ENCODE measurements around the gene ABHD12. TPM values are rescaled to one million over a fixed set of nuclear protein-coding genes. Genes with fewer than 3 reads are reported as not detected.

Gene ABHD12
- total RNA-seq, 1 donor from 2014 or later = 27.7 TPM

DNA sequence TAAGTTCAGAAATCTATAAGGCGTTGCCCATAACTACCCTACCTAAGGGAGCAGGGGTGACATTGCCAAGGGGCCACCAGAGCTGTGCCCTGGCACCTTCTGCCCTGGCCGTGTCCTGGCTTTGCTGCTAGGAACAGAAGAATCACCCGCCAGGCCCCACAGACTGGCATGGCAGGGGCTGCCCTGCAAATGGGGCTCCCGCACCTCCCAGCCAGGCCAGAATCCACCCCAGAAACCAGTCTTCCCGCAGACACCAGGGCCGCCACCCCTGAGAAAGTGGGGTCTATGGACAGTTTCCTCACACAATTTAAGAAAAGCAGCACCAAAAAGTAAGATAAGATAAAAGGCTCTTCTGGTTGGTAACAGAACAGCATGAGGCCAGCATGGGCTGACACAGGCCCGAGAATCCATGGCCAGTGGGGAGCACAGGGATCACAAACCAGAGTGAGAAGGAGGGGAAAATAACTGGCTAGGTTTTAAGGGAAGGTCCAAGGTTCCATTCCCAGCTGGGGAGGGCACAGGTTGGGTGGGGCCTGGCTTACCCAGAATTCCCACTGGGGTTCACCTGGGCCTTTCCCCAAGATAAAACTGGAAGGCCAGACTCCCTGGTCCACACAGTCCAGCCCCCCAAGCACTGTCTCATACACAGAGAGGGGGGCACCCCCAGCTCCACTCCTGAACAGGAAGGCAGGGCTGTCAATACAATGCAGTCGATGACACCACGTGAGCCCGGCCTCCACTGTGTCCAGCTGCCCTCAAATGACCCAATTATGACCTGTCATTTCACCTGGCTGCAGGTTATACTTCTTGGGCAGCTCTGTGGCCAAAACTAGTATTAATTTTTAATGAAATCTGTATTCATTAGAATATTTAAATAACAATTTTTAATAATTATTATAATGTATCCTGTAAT, 83.4 kb downstream of the ABHD12 start:
- no peak for DNase-seq

DNA sequence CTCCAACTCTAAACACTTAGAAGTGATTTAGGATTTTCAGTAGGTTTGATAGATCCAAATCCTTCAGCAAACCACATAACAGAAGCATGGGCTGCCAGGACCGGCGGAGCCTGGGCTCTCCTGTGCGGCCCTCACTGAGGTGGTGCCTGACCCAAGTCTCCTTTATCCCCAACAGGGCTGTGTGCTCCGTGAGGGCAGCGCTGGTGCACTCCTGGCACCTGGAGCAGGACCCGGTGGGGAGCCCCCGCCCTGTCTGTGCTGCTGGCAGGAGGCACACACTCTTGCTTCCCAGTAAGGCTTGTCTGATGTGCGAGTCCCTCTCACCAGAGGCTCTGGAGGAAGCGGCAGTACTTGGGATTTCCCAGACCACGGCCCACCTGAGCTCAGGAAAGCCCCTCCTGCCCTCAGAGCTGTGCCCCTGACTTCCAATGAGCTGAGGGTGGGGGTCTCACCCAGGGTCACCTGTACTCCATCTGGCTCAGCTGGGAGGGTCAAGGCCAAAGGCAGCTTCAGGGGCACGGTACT, 86.5 kb downstream of the ABHD12 start:
- DNase-seq = no peak

DNA sequence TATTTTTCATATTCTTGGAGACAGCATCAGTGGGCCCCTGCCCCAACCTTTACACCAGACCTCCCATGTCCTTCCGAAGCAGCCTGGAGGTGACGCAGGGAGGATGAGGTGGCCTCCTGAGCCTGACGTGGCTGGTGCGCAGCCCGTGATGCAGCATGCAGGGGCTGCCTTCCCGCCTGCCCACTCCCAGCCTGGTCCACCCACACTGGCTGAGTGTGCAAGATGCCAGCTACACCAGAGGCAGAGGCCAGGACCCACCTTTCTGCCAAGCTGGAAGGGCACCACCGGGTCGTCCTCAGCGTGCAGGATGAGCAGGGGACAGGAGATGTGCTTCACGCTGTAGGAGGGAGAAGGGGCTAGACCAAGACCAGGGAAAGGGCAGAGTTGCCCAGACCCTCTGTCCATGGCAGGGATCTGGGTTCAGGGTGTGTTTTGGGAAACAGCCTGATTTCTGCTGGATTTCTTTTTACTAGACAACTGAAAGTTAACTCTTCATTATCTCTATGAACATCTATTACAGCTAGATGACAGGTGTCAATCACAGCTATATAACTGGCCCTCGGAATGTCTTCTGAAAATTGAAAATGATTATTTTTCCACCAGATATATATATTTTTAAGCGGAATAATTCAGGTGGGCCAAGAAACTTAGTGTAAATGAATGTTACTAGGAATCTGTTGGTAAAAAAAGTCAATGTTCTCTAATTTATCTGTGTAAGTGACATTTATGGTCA, 87.2 kb downstream of the ABHD12 start:
- no peak for DNase-seq

DNA sequence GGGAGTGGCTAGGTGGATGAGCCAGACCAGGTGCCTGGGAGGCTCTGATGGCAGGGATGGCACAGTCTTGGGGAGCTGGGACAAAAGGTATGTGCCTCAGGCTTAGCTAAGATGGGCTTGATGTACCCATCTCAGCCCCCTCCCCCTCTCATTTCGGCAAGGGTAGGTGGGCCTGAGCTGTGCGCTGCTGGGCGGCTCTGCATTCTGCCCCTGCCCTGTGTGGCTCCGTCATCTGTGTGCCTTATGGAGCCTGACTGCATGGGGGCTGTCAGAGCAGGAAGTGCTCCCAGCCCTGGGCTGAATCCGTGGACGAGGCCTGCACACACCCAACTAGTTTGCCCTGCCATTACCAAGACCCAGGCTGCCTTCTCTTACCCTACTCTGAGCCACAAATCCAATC, 88.0 kb downstream of the ABHD12 start:
- no peak for DNase-seq

DNA sequence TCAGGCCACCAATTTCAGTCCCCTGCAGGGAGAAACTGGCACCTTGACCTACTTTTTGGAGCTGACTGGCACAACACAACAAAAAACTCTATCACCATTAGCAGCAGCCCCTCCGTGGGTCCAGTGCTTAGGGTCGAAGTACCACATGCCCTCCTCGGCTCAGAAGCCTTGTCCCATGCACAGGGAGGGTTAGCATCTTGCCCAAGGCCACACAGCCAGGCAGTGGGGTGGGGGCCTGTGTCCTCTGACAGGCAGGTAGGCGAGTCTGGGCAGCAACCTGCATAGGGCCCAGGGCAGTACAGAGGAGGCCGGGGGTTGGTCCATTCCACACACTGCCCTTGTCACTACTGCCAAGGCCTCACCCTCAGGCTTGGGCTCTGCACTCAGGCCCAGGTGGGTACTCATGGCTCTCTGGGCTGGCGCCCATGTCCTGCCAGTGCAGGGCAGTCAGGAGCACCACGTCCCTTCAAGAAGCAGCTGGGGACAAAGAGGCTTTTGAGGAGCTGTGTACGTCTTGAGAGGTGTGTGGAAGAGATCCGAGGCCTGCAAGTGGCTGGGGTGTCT, 89.2 kb downstream of the ABHD12 start:
- DNase-seq = no peak

DNA sequence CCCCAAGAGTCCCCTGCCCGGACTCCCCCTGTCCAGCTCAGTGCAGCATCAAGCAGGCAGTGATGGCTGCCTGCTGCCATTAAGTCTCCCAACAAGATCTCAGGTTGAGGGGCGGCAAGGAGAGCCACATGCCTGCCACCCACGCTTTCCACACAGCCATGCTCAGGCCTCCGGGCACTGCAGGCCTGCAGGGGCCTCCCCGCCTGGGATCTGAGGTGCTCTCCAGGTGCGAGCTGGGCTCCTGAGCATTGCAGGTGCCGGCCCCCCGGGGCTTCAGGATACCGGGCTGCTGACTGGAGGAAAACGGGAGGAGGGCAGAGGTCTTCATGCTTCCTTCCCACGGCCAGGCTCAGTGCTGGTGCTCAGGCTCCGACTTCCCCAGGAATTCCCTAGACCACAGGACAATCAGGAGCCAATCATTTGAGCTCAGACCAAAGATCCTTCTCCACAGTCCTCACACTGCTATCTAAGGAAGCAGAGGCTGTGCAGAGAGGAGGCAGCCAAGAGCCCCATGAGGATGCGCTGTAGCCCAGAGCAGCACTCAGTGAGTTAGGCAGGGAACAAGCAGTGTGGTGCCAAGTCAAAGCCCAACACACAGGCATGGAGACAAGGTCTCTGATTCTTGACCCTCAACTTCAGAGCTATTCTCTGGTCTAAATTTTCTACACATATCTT, 90.0 kb downstream of the ABHD12 start:
- peak; percentile 17 for DNase-seq

DNA sequence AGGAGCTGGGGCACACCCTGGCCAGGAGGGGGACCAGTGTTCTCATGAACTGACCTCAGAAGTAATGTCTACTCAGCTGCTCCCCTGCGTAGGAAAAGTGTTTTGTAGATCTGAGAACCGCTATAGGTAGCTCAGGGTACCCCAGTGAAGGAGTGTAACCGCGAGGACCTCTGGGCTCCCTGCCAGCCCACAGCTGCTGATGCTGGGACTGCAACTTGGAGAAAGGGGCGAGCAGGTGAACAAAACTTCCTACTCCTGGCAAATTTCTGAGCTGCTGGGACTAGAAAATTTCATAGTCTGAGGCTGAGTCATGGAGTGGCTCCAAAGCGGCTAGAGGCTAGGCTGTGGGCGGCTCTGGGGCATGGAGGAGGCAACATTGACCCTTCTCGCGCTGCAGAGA, 90.8 kb downstream of the ABHD12 start:
- no peak for DNase-seq

DNA sequence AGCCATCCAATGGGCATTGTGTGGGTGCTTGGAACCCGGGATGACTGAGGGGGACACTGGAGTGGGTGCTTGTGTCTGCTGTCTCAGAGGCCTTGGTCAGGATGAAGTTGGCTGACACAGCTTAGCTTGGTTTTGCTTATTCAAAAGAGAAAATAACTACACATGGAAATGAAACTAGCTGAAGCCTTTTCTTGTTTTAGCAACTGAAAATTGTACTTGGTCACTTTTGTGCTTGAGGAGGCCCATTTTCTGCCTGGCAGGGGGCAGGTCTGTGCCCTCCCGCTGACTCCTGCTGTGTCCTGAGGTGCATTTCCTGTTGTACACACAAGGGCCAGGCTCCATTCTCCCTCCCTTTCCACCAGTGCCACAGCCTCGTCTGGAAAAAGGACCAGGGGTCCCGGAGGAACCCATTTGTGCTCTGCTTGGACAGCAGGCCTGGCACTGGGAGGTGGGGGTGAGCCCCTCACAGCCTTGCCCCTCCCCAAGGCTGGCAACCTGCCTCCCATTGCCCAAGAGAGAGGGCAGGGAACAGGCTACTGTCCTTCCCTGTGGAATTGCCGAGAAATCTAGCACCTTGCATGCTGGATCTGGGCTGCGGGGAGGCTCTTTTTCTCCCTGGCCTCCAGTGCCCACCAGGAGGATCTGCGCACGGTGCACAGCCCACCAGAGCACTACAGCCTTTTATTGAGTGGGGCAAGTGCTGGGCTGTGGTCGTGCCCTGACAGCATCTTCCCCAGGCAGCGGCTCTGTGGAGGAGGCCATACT, 93.3 kb downstream of the ABHD12 start:
- no peak for DNase-seq

DNA sequence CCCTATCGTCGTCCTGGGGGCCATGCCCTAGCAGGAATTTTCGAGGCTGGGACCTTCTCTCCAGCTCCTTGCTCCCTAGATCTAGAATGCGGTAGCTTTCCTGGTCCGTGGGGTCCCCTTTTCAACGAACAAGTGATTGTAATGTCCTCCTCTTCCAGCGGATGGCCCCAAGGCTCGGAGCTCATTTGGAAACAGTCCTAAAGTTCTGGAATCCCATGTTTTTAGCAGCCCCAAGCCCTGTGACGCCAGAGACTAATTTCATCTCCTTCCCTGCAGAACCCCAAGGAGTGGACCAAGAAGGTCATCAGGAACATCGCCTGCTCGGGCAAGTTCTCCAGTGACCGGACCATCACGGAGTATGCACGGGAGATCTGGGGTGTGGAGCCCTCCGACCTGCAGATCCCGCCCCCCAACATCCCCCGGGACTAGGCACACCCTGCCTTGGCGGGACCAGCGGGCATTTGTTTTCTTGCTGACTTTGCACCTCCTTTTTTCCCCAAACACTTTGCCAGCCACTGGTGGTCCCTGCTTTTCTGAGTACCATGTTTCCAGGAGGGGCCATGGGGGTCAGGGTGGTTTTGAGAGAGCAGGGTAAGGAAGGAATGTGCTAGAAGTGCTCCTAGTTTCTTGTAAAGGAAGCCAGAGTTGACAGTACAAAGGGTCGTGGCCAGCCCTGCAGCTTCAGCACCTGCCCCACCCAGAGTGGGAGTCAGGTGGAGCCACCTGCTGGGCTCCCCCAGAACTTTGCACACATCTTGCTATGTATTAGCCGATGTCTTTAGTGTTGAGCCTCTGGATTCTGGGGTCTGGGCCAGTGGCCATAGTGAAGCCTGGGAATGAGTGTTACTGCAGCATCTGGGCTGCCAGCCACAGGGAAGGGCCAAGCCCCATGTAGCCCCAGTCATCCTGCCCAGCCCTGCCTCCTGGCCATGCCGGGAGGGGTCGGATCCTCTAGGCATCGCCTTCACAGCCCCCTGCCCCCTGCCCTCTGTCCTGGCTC, 94.2 kb downstream of the ABHD12 start:
- peak; percentile 31 for DNase-seq

DNA sequence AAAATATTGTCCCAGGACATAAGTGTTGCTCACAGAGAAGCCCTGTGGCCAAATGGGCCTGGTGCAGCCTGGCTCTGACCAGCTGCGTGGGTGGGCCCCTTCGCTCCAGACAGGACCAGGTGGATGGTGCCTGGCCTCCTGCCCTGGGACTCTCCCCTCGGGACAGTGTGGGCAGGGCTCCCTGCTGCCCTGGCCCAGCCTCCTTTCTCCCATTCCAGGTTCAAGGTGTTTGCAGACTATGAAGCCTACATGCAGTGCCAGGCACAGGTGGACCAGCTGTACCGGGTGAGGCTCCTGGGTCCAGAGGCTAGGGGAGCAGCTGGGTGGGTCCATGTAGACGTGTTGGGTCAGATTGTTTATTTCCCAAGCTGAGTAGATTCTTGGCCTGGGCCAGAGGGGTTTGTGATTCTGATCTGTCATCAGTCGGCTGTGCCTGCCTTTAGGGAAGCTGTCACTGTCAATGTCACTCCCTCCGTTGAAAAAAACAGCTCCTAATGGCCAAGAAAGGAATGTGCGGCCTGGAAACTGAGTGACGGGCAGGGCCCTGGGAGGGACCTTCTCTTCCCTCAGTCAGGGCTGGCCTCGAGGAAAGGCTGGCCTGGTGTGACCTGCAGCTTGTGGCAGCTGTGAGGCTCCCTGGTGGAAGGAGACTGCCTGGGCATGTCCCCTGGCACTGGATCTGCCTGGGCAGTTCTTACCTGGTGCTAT, 95.1 kb downstream of the ABHD12 start:
- DNase-seq = no peak

DNA sequence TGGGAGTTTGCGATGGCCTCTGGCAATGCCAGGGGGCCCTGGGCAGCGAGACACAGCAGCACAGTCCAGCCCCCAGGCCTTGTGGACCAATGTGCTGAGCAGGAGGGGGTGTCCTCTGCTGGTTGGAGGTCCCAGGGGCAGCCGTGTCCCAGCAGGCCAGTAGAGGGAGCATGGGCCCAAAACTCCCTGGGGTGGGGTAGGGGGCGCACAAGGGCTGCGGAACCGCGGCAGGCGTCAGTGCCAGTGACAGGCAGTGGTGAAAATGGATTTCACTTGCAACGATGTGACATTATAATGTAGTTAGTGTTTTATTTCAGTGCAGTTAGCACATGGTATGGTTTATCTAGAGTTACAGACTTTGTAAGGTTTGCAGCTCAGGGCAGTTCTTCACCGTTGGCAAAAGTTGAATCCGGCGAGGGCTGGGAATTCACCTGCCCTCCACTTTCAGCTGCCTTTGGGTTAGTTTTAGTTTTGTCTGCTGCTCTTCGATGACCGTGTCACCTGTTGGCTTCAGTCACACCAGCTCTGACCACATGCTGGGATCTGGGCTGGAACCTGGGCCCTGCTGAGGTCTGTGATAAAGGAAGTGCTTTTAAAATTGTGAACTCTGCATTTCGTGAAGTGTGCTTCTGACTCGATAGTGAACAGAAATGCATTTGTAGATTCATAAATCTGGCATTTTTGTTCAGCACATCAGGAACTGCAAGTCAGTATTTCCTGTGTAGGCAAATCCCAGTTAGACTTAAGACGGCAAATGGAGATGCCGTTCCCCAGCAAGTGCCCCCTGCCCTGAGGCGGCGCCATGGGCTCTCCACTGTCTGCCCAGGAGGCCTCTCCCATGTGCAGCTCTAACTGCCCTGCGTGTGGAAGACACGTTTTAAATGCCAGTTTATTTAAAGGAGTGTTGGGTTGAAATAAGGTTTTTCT, 95.9 kb downstream of the ABHD12 start:
- peak; percentile 78 for DNase-seq

DNA sequence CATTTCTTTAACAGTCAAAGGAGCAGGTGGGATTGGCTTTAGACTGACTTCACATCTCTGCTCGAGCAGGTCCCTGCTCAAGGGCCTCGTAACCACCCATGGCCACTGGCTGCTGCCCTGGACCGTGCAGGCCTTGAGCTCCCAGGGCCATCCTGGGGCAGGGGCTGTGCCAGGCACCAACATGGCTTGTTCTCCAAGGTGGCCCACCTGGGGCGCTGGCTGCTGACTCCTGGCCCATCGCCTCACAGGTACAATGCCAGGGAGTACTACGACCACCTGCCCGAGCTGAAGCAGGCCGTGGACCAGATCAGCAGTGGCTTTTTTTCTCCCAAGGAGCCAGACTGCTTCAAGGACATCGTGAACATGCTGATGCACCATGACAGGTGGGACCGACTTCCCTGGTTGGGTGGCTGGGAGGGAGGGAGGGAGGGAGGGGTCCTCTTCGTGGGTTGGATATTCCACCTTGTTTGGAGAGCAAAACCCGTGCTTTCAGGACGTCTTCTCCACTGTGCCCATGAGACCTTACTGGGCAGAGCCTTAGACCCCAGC, 96.7 kb downstream of the ABHD12 start:
- DNase-seq = no peak

DNA sequence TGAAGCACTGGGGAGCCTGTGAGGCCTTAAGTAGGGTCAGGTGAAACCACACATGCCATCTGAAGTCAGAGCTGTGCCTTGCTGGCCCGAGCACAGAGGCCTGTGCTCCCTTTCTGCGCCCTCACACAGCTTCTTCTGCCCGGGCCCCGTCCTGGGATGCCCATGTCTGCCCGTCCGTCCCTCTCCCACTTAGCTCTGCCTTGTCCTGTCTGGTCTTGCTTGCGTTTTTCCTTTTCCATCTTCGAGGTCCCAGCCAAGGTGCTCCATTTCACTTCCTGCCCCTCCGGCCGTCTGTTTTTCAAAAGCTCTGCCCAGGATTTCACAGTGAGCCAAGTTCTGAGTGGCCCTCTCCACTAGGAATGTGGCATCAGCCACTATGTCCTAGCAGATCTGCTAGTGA, 97.1 kb downstream of the ABHD12 start:
- no peak for DNase-seq

DNA sequence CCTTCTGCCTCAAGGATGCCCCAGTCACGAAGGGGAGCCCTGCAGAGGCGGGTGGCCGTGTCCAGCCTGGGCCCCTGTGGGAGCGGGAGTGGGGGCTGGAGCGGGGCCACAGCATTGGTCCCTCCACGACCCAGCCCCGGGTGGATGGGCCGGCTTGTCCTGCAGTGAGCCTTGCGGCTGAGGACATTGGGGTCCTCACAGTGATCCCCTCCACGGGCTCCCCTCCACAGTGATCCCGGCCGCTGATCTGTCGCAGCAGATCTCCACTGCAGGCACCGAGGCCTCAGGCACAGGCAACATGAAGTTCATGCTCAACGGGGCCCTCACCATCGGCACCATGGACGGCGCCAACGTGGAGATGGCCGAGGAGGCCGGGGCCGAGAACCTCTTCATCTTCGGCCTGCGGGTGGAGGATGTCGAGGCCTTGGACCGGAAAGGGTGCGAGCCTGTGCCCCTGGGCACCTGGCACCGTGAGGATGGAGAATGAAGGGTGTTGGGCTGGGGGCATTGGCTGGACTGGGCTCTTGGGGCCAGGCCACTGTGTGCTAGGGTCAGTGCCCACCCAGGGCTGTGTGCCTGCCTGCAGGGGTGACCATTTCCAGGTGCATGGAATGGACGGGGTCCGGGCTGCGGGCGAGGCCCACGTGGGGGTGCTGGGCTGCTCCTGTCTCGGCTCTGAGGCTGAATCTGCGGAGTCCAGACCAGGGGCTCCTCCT, 98.3 kb downstream of the ABHD12 start:
- no peak for DNase-seq

DNA sequence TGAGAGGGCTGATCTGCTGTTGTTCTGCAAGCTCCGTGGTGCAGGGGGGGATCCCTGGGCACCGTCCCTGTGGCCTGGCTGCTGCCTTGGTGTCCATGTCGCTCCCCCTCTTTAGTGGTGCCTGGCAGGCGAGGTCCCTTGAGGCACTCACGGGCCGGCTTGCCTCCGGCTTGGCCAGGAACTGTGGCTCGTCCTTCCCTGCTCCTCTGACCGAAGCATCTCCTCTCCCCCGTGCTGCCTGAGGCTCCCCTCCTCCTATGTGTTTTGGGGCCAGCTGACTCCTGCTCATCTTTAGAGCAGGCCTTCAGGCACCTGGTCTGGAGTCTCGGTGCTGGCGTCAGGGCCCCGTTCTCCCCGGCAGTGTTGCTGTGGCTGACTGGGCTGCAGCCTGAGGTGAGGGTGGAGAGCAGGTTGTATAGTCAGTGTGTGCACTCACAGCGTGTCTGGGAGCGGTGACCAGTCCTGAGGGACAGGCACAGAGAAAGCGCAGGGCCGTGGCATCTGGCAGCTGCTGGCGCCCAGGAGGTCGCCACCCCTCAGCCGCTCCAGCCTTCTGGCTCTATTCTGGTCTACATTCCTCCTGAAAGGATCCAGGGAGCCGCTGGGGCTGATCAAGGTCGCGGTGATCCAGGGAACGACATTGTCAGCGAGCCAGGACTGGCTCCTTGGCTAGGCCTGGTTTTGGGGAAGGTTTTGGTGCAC, 99.1 kb downstream of the ABHD12 start:
- DNase-seq = no peak

DNA sequence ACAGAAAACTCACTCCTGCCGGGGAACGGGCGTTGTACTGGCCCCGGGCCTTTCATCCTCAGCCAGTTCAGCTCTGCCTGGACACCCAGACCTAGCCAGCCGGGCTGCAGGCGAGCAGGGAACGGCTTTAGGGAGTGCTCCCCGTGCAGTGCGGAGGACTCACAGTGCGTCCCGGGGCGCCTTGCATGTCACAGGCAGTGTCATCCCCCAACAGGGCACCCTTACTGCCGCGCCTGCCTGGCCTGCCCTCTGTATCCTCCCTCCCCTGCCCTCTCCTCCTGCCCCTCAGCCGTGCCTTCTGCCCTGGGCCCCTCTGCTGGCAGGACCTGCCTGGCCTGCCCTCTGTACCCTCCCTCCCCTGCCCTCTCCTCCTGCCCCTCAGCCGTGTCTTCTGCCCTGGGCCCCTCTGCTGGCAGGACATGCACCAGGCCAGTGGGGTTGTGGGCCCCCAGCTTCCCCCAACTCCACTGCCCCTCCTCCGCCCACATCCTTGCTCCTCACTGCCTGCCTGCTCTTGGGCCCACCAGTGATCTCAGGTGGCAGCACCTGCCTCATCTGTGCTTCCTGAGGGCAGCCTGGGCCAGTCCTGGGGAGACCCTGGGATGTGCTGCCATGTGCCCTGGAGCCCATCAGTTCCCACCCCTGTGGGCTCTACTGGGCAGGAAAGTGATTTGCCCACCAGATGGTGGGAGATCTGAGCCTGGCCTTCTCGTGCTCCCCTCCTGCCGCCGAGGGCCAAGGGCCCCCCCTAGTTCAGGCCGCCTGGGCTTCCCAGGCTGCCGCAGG, 99.8 kb downstream of the ABHD12 start:
- DNase-seq = no peak

Data from dermis blood vessel endothelial cell (primary cell).